HepG2 (cell line): ENCODE results near the gene LRRC73. TPM values are rescaled to one million over a fixed set of nuclear protein-coding genes. Genes with fewer than 3 reads are reported as not detected.
A peak's percentile ranks its signal among the peaks of the same experiment; 100 is the strongest.

ENCODE experiments used
- ARNT ChIP-seq: fragments of 450-650 bp; IDR thresholded peaks from 2 replicates; pipeline ENCODE4 v1.6.1; 2017
- BRF2 ChIP-seq: sonication (generic); formaldehyde crosslinking; IDR thresholded peaks from 2 replicates; pipeline ENCODE4 v1.8.1; 2022; ENCODE audit warnings: mild to moderate bottlenecking, missing genetic modification reagents
- GFI1 ChIP-seq: sonication (generic); formaldehyde crosslinking; IDR thresholded peaks from 2 replicates; pipeline ENCODE4 v1.5.0; 2020; ENCODE audit warnings: missing genetic modification reagents, mild to moderate bottlenecking, borderline replicate concordance
- HDAC2 ChIP-seq: sonication (generic); formaldehyde crosslinking; IDR thresholded peaks from 2 replicates; pipeline ENCODE4 v1.4.0; 2020; ENCODE audit warnings: missing genetic modification reagents
- HES4 ChIP-seq: sonication (generic); formaldehyde crosslinking; IDR thresholded peaks from 2 replicates; pipeline ENCODE4 v1.9.0; 2021; ENCODE audit warnings: mild to moderate bottlenecking, missing genetic modification reagents, borderline replicate concordance
- HHEX ChIP-seq: IDR thresholded peaks from 2 replicates; pipeline ENCODE4 v1.6.1; 2016; ENCODE audit warnings: control low read depth
- HNRNPL ChIP-seq: fragments of 200-400 bp; formaldehyde crosslinking; IDR thresholded peaks from 2 replicates; pipeline ENCODE4 v1.6.1; 2017; ENCODE audit warnings: mild to moderate bottlenecking, low read depth, low read length
- KDM5B ChIP-seq: sonication (generic); formaldehyde crosslinking; IDR thresholded peaks from 2 replicates; pipeline ENCODE4 v1.4.0; 2020; ENCODE audit warnings: missing genetic modification reagents, mild to moderate bottlenecking, borderline replicate concordance
- KLF16 ChIP-seq, 2 experiments: sonication (generic) in 1 of 2; formaldehyde crosslinking in 1 of 2; IDR thresholded peaks; 2 replicates each; pipeline versions ENCODE4 v1.6.1 to v1.8.0; 2016 to 2023; ENCODE audit warnings: missing genetic modification reagents in 2 of 2, missing compliant biosample characterization in 1 of 2
- MATR3 ChIP-seq: sonication (generic); formaldehyde crosslinking; IDR thresholded peaks from 2 replicates; pipeline ENCODE4 v1.4.0; 2020; ENCODE audit warnings: missing genetic modification reagents
- MLX ChIP-seq: IDR thresholded peaks from 2 replicates; pipeline ENCODE4 v1.6.1; 2016
- MTA3 ChIP-seq: sonication (generic); formaldehyde crosslinking; IDR thresholded peaks from 2 replicates; pipeline ENCODE4 v1.4.0; 2020; ENCODE audit warnings: missing genetic modification reagents
- MTERF4 ChIP-seq: sonication (generic); formaldehyde crosslinking; IDR thresholded peaks from 2 replicates; pipeline ENCODE4 v1.8.0; 2023; ENCODE audit warnings: mild to moderate bottlenecking, missing genetic modification reagents
- NRL ChIP-seq: sonication (generic); formaldehyde crosslinking; IDR thresholded peaks from 2 replicates; pipeline ENCODE4 v1.5.0; 2020; ENCODE audit warnings: missing genetic modification reagents, mild to moderate bottlenecking, moderate library complexity, borderline replicate concordance
- RNF2 ChIP-seq: fragments of 450-650 bp; conservative IDR thresholded peaks from 2 replicates; pipeline ENCODE4 v1.6.1; 2016; ENCODE audit warnings: low read depth
- SMAD1 ChIP-seq: sonication (generic); formaldehyde crosslinking; IDR thresholded peaks from 2 replicates; pipeline ENCODE4 v1.4.0; 2020; ENCODE audit warnings: missing genetic modification reagents, low read depth, mild to moderate bottlenecking, borderline replicate concordance
- SNAPC2 ChIP-seq: sonication (generic); formaldehyde crosslinking; IDR thresholded peaks from 2 replicates; pipeline ENCODE4 v1.8.1; 2022; ENCODE audit warnings: mild to moderate bottlenecking, missing genetic modification reagents
- ZFP37 ChIP-seq: sonication (generic); formaldehyde crosslinking; IDR thresholded peaks from 2 replicates; pipeline ENCODE4 v1.4.0; 2020; ENCODE audit warnings: missing genetic modification reagents, borderline replicate concordance
- ZFP91 ChIP-seq: sonication (generic); formaldehyde crosslinking; IDR thresholded peaks from 2 replicates; pipeline ENCODE4 v1.9.0; 2022; ENCODE audit warnings: missing genetic modification reagents, mild to moderate bottlenecking, borderline replicate concordance
- ZFX ChIP-seq: sonication (generic); formaldehyde crosslinking; IDR thresholded peaks from 2 replicates; pipeline ENCODE4 v1.4.0; 2020; ENCODE audit warnings: mild to moderate bottlenecking, low read depth, missing genetic modification reagents, moderate library complexity
- ZNF572 ChIP-seq: sonication (generic); formaldehyde crosslinking; IDR thresholded peaks from 2 replicates; pipeline ENCODE4 v1.5.1; 2020; ENCODE audit warnings: mild to moderate bottlenecking, missing genetic modification reagents
- polyA plus RNA-seq, 8 experiments: library from polyadenylated mRNA; depleted of rRNA in 3 of 8; stranded (reverse) in 7 of 8; unstranded in 1 of 8; fragments of >200 nt; fragmentation: Illumina TruSeq in 4 of 8; extraction: Trizol in 4 of 8; gene quantifications; 2 replicates each; pipeline versions ENCODE4 v1.2.1 to v1.2.3, GENCODE V29; 2011 to 2016; ENCODE audit warnings: low read depth in 4 of 8, missing spikeins in 1 of 8, mixed read lengths in 1 of 8; ENCODE audit not compliant: insufficient read depth in 1 of 8
- total RNA-seq, 5 experiments: library from RNA; depleted of rRNA; stranded (reverse); fragments of >200 nt; fragmentation: Illumina TruSeq; extraction: Trizol; gene quantifications; 2 replicates each; pipeline ENCODE4 v1.2.3, GENCODE V29; 2016; ENCODE audit warnings: low read depth in 1 of 5

Gene LRRC73
- total and polyA plus RNA-seq, 2 of the 13 experiments (the other 11 are each of a cell fraction or from before 2014, with no cell fraction given): 0.11 to 0.12 TPM

- TF ChIP-seq SMAD1 (CRISPR knock-in tag) (no peak), SNAPC2 (CRISPR knock-in tag) (peak; percentile 63; the same call in 1 of the 2 replicates), ARNT (no peak), HDAC2 (CRISPR knock-in tag) (no peak), HHEX (CRISPR knock-in tag) (no peak), BRF2 (CRISPR knock-in tag) (peak; percentile 28; the same call in 1 of the 2 replicates), NRL (CRISPR knock-in tag) (peak; percentile 46; the same call in 1 of the 2 replicates), ZFP91 (CRISPR knock-in tag) (peak; percentile 54; the same call in 1 of the 2 replicates), KDM5B (CRISPR knock-in tag) (0 out of 2 replicates have a peak, but pooled peaks have one; percentile 34), KLF16 (CRISPR knock-in tag; IDR thresholded peaks at IDR 0.05) (0 out of 4 replicates have a peak, but pooled peaks of 1 of the 2 experiments have one; percentile 30), HES4 (CRISPR knock-in tag) (0 out of 2 replicates have a peak, but pooled peaks have one; percentile 25), MTA3 (CRISPR knock-in tag) (no peak), GFI1 (CRISPR knock-in tag) (no peak), ZFX (peak; percentile 47), RNF2 (no peak), ZFP37 (CRISPR knock-in tag) (0 out of 2 replicates have a peak, but pooled peaks have one; percentile 20), MLX (CRISPR knock-in tag) (0 out of 2 replicates have a peak, but pooled peaks have one; percentile 7), MTERF4 (CRISPR knock-in tag) (0 out of 2 replicates have a peak, but pooled peaks have one; percentile 67), HNRNPL (peak; percentile 76), MATR3 (CRISPR knock-in tag) (no peak), ZNF572 (CRISPR knock-in tag) (0 out of 2 replicates have a peak, but pooled peaks have one; percentile 34)
Measured at GRCh38 chr6:43491750-43492661, 18.1 kb downstream of the LRRC73 start (continued).
